Endothelial cell of umbilical vein (primary cell): ENCODE results near the gene YTHDC1. TPM values are rescaled to one million over a fixed set of nuclear protein-coding genes. Genes with fewer than 3 reads are reported as not detected.

Experiments used
- BruUV-seq: library from RNA; stranded (reverse); fragments of 400-500 nt; replicated peaks from 2 replicates; lab custom pipeline; 2021; lab: Mats Ljungman, UMichigan
- CTCF ChIA-PET: fragments of 300-600, 350-600 bp; sonication (Branson Sonifier 250); formaldehyde crosslinking; loops from one replicate; lab custom pipeline; 2021; ENCODE audit warnings: antibody characterized with exemption, inconsistent platforms; lab: Charles Lee
- POLR2A ChIA-PET: fragments of 300-600, 350-600 bp; sonication (Branson Sonifier 250); formaldehyde crosslinking; loops from one replicate; lab custom pipeline; 2021; ENCODE audit warnings: antibody characterized with exemption, inconsistent platforms; lab: Charles Lee
- DNase-seq: peaks from one replicate; pipeline ENCODE4 v3.0.0-alpha.2; 2011; ENCODE audit warnings: low read depth, low spot score
- FAIRE-seq: peaks from 2 replicates; lab custom pipeline; 2011; peaks lifted over from hg19 to GRCh38; lab: Jason Lieb, UNC
- H2AFZ ChIP-seq: 2 replicates; pipeline ENCODE4 v1.6.0; 2012; ENCODE audit warnings: low read depth, low read length, control low read depth, inconsistent platforms
- H3K27ac ChIP-seq: 2 replicates; pipeline ENCODE4 v1.5.1; 2011; ENCODE audit warnings: low read depth, mild to moderate bottlenecking, control low read depth, low read length, moderate library complexity; ENCODE audit not compliant: insufficient read depth
- H3K27me3 ChIP-seq, 2 experiments: 2 replicates each; pipeline versions ENCODE4 v1.6.0 to v1.6.1; 2011; ENCODE audit warnings: low read length in 2 of 2, mixed read lengths in 1 of 2; ENCODE audit not compliant: control insufficient read depth in 2 of 2, insufficient read depth in 2 of 2
- H3K36me3 ChIP-seq, 2 experiments: 2 replicates in 1 of 2; 3 replicates in 1 of 2; pipeline ENCODE4 v1.5.1; 2011; ENCODE audit warnings: low read length in 2 of 2, mild to moderate bottlenecking in 1 of 2, moderate library complexity in 1 of 2; ENCODE audit not compliant: control insufficient read depth in 2 of 2, insufficient read depth in 2 of 2; ENCODE audit errors: extremely low read depth in 1 of 2
- H3K4me1 ChIP-seq: 3 replicates; pipeline ENCODE4 v1.5.1; 2011; ENCODE audit warnings: mild to moderate bottlenecking, low read length; ENCODE audit not compliant: control insufficient read depth, insufficient read depth; ENCODE audit errors: extremely low read depth
- H3K4me2 ChIP-seq: 2 replicates; pipeline ENCODE4 v1.6.1; 2011; ENCODE audit warnings: low read length, control low read depth, mixed read lengths; ENCODE audit not compliant: insufficient read depth
- H3K4me3 ChIP-seq, 3 experiments: fragments of 200-600 bp in 1 of 3; sonication (generic), shearing (Covaris generic) in 1 of 3; replicated peaks in 1 of 3; 2 replicates each; pipeline ENCODE4 v1.5.1; 2011 to 2016; ENCODE audit warnings: control low read depth in 3 of 3, low read length in 3 of 3, mild to moderate bottlenecking in 2 of 3, inconsistent platforms in 1 of 3, low read depth in 1 of 3, moderate library complexity in 1 of 3; ENCODE audit not compliant: insufficient read depth in 1 of 3
- H3K79me2 ChIP-seq: 2 replicates; pipeline ENCODE4 v1.6.0; 2012; ENCODE audit warnings: low read length, inconsistent platforms; ENCODE audit not compliant: control insufficient read depth, insufficient read depth
- H3K9ac ChIP-seq: replicated peaks from 2 replicates; pipeline ENCODE3; 2011; ENCODE audit warnings: low read length, control low read depth; ENCODE audit not compliant: insufficient read depth; ENCODE audit errors: extremely low read depth
- H3K9me1 ChIP-seq: replicated peaks from 3 replicates; pipeline ENCODE4 v1.6.0; 2011; ENCODE audit warnings: mild to moderate bottlenecking, low read length; ENCODE audit not compliant: control insufficient read depth, insufficient read depth; ENCODE audit errors: extremely low read depth
- H3K9me3 ChIP-seq: replicated peaks from 2 replicates; pipeline ENCODE4 v1.5.1; 2012; ENCODE audit warnings: low read length, inconsistent platforms; ENCODE audit not compliant: control insufficient read depth, insufficient read depth
- H4K20me1 ChIP-seq: replicated peaks from 2 replicates; pipeline ENCODE3; 2011; ENCODE audit warnings: mild to moderate bottlenecking, low read length; ENCODE audit not compliant: control insufficient read depth, insufficient read depth; ENCODE audit errors: extremely low read depth
- EZH2 ChIP-seq: IDR thresholded peaks from 2 replicates; pipeline ENCODE4 v1.6.1; 2012; ENCODE audit warnings: borderline replicate concordance, low read depth, mild to moderate bottlenecking, moderate library complexity, low read length, inconsistent platforms; ENCODE audit not compliant: severe bottlenecking
- FOS ChIP-seq: IDR thresholded peaks from 2 replicates; pipeline ENCODE4 v1.6.1; 2011; ENCODE audit warnings: mild to moderate bottlenecking, low read length, moderate library complexity, borderline replicate concordance; ENCODE audit not compliant: insufficient read depth
- GATA2 ChIP-seq: IDR thresholded peaks from 2 replicates; pipeline ENCODE4 v1.7.0; 2011; ENCODE audit warnings: low read depth, mild to moderate bottlenecking, moderate library complexity, mixed read lengths, low read length; ENCODE audit not compliant: insufficient read length, insufficient read depth
- JUN ChIP-seq: IDR thresholded peaks from 2 replicates; pipeline ENCODE4 v1.6.1; 2011; ENCODE audit warnings: borderline replicate concordance, low read depth; ENCODE audit not compliant: insufficient read length, insufficient read depth
- MYC ChIP-seq: IDR thresholded peaks from one replicate; pipeline ENCODE4 v1.6.1; 2011; ENCODE audit warnings: mild to moderate bottlenecking, low read depth, low read length
- POLR2A ChIP-seq: IDR thresholded peaks from 2 replicates; pipeline ENCODE4 v1.6.1; 2012; ENCODE audit warnings: low read depth, mild to moderate bottlenecking, control low read depth, low read length
- POLR2AphosphoS5 ChIP-seq: IDR thresholded peaks from 2 replicates; pipeline ENCODE4 v1.6.1; 2012; ENCODE audit warnings: low read depth, mild to moderate bottlenecking, control low read depth, low read length, moderate library complexity; ENCODE audit not compliant: insufficient read depth
- dilution Hi-C: fragments of 300-500 bp; cut with MboI; formaldehyde crosslinking; loops from one replicate; pipeline ENCODE4 v1.15.0; 2019; ENCODE audit warnings: low sequenced_read_pairs; ENCODE audit not compliant: extremely low pct_ligation_motif_present
- intact Hi-C: fragments of 100-400 bp; cut with micrococcal nuclease; formaldehyde crosslinking; loops from one replicate; pipeline ENCODE4 v1.10.0; 2022
- polyA plus RNA-seq, 4 experiments: library from polyadenylated mRNA; depleted of rRNA in 3 of 4; stranded (reverse) in 3 of 4; unstranded in 1 of 4; fragments of >200 nt; gene quantifications; 2 replicates each; pipeline versions ENCODE4 v1.2.1 to v1.2.3, GENCODE V29; 2011 to 2012; ENCODE audit warnings: missing spikeins in 1 of 4
- total RNA-seq: library from RNA; stranded (reverse); gene quantifications from 2 replicates; pipeline ENCODE4 v1.2.3, GENCODE V29; 2021
- TF ChIP-seq, protein P1 (sequence below), 2 donors: IDR thresholded peaks; 1 replicate in 1 of 2; 2 replicates in 1 of 2; pipeline ENCODE4 v1.5.1; 2011; ENCODE audit warnings: low read length in 2 of 2, mild to moderate bottlenecking in 2 of 2, moderate library complexity in 2 of 2, control low read depth in 1 of 2, inconsistent platforms in 1 of 2, low read depth in 1 of 2; ENCODE audit not compliant: insufficient read depth in 1 of 2; ENCODE audit errors: extremely low read depth in 1 of 2
- TF ChIP-seq, protein P2 (sequence below): IDR thresholded peaks from 2 replicates; pipeline ENCODE4 v1.6.1; 2011; ENCODE audit not compliant: insufficient read depth, insufficient read length

The YTHDC1 gene
- total and polyA plus RNA-seq, 2 donors (not counting 3 experiments of a cell fraction or from before 2014, with no cell fraction given) = 17.8 to 60.4 TPM

DNA sequence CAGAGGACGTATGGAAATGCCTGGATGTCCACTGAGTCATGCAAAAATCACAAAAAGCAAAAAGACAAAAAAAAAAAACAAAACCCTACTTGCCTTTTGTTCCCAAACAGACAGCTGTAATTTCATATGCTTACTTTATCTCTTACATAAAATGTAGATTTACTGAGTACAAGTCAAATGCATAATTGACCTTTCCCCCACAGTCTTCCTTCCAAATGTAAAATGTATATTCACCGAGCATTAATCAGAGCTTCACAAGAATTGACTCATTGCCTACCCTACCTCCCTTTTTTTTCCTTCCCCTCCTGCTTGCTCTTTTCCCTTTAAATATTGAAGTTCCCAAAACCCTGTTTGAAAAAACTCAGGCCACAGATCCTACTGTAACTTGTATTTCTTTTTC lies 71.9 kb downstream of the YTHDC1 start:
- TF ChIP-seq POLR2A (no peak), FOS (no peak), POLR2AphosphoS5 (no peak), GATA2 (no peak), EZH2 (no peak), MYC (no peak), JUN (no peak)
- TF ChIP-seq, protein P1, sequence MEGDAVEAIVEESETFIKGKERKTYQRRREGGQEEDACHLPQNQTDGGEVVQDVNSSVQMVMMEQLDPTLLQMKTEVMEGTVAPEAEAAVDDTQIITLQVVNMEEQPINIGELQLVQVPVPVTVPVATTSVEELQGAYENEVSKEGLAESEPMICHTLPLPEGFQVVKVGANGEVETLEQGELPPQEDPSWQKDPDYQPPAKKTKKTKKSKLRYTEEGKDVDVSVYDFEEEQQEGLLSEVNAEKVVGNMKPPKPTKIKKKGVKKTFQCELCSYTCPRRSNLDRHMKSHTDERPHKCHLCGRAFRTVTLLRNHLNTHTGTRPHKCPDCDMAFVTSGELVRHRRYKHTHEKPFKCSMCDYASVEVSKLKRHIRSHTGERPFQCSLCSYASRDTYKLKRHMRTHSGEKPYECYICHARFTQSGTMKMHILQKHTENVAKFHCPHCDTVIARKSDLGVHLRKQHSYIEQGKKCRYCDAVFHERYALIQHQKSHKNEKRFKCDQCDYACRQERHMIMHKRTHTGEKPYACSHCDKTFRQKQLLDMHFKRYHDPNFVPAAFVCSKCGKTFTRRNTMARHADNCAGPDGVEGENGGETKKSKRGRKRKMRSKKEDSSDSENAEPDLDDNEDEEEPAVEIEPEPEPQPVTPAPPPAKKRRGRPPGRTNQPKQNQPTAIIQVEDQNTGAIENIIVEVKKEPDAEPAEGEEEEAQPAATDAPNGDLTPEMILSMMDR (IDR thresholded peaks at IDR 0.05; ENCODE audit: extremely low read depth in 1 of 2, insufficient read depth in 1 of 2, low read depth in 1 of 2, low read length in 2 of 2) = no peak
- TF ChIP-seq, protein P2, sequence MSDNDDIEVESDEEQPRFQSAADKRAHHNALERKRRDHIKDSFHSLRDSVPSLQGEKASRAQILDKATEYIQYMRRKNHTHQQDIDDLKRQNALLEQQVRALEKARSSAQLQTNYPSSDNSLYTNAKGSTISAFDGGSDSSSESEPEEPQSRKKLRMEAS = no peak
- POLR2A ChIA-PET = no interaction called here
- Histone ChIP-seq H3K36me3 (no peaks in the 10 kb centered on the region), H3K9me3 (no peaks in the 10 kb centered on the region), H2AFZ (no peak overlapping the region), H3K4me3 (no peak overlapping the region), H3K9me1 (no peaks in the 10 kb centered on the region), H3K27ac (no peak overlapping the region), H3K4me2 (no peak overlapping the region), H3K4me1 (no peaks in the 10 kb centered on the region), H3K79me2 (no peaks in the 10 kb centered on the region), H4K20me1 (no peaks in the 10 kb centered on the region), H3K9ac (no peak overlapping the region), H3K27me3 (peaks cover 7 to 9% of the 10 kb centered on the region in 2 experiments)
- CTCF ChIA-PET = no interaction called here
- dilution Hi-C loops = no loop called here
- FAIRE-seq (no peak), DNase-seq (no peak)
- intact Hi-C loops = no loop called here
- BruUV-seq = no TSS peak
